ENCODE measurements around the gene TRAF3IP1.
"Not testable (repeated sequence)": the region's sequence is repeated elsewhere in the genome, so short reads cannot be mapped to it uniquely, and the experiment has no call there.

DNA sequence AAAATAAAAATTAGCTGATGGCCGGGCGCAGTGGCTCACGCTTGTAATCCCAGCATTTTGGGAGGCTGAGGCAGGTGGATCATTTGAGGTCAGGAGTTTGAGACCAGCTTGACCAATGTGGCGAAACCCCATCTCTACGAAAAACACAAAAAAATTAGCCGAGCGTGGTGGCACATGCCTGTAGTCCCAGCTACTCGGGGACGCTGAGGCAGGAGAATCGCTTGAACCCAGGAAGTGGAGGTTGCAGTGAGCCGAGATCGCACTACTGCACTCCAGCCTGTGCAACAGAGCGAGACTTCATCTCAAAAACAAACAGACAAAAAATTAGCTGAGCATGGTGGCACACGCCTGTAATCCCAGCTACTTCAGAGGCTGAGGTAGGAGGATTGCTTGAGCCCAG is 9.6 kb upstream of the TRAF3IP1 start:
- TF ChIP-seq, protein P1, sequence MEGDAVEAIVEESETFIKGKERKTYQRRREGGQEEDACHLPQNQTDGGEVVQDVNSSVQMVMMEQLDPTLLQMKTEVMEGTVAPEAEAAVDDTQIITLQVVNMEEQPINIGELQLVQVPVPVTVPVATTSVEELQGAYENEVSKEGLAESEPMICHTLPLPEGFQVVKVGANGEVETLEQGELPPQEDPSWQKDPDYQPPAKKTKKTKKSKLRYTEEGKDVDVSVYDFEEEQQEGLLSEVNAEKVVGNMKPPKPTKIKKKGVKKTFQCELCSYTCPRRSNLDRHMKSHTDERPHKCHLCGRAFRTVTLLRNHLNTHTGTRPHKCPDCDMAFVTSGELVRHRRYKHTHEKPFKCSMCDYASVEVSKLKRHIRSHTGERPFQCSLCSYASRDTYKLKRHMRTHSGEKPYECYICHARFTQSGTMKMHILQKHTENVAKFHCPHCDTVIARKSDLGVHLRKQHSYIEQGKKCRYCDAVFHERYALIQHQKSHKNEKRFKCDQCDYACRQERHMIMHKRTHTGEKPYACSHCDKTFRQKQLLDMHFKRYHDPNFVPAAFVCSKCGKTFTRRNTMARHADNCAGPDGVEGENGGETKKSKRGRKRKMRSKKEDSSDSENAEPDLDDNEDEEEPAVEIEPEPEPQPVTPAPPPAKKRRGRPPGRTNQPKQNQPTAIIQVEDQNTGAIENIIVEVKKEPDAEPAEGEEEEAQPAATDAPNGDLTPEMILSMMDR (IDR thresholded peaks at IDR 0.05): not testable (repeated sequence)
- not testable (repeated sequence) for TF ChIP-seq EZH2phosphoT487, EZH2 (IDR thresholded peaks at IDR 0.05)
